Subcutaneous adipose tissue (tissue), 4 donors: Measurements from ENCODE around the gene TMEM86B. TPM values are rescaled to one million over a fixed set of nuclear protein-coding genes. Genes with fewer than 3 reads are reported as not detected.

Source experiments
- CTCF ChIP-seq: fragments of 450-650 bp; IDR thresholded peaks from one replicate; pipeline ENCODE4 v1.5.1; 2016; ENCODE audit warnings: low read depth, mild to moderate bottlenecking, control low read depth, antibody characterized with exemption, moderate library complexity
- total RNA-seq, 4 donors: library from RNA; depleted of rRNA; stranded (reverse); fragments of >200 nt; gene quantifications; one replicate each; pipeline ENCODE4 v1.1.0, GENCODE V29; 2016

Gene TMEM86B
- total RNA-seq, 4 donors from 2014 or later: 0.22 to 2.3 TPM; not detected in 2

- TF ChIP-seq CTCF: no peak
These were observed 704 bp upstream of the TMEM86B start for GRCh38 chr19:55229145-55229788.

GRCh38 chr19:55228015-55228391 lies 560 bp downstream of the TMEM86B start:
- no peak for TF ChIP-seq CTCF

GRCh38 chr19:55227241-55228014 lies 1.1 kb downstream of the TMEM86B start:
- no peak for TF ChIP-seq CTCF

GRCh38 chr19:55226788-55227187 lies 1.8 kb downstream of the TMEM86B start:
- no peak for TF ChIP-seq CTCF

- no peak for TF ChIP-seq CTCF
These were observed 2.3 kb downstream of the TMEM86B start for GRCh38 chr19:55226273-55226672.

GRCh38 chr19:55225415-55225958 lies 3.1 kb downstream of the TMEM86B start:
- no peak for TF ChIP-seq CTCF

GRCh38 chr19:55224038-55224665 lies 4.4 kb downstream of the TMEM86B start:
- TF ChIP-seq CTCF: no peak
